GM12878 (cell line): ENCODE results near the gene TRIM17. TPM values are rescaled to one million over a fixed set of nuclear protein-coding genes. Genes with fewer than 3 reads are reported as not detected.

Experiments
- ATAC-seq: fragments of 200-7000 bp; cut with Tn5 transposase; 3 replicates; pipeline ENCODE4 v1.9.1; 2020; ENCODE audit warnings: mild to moderate bottlenecking, moderate library complexity
- BruUV-seq: library from RNA; stranded (reverse); fragments of 400-500 nt; replicated peaks from 2 replicates; lab custom pipeline; 2021; lab: Mats Ljungman, UMichigan
- CTCF ChIA-PET: fragments of 300-600 bp; sonication (Branson Sonifier 250); formaldehyde crosslinking; extraction: SDS; loops from one replicate; lab custom pipeline; 2021; ENCODE audit warnings: inconsistent platforms; lab: Yijun Ruan, JAX
- POLR2A ChIA-PET: fragments of 350-600 bp; formaldehyde crosslinking; extraction: SDS; loops from one replicate; lab custom pipeline; 2021; ENCODE audit warnings: inconsistent platforms; lab: Charles Lee
- RAD21 ChIA-PET: fragments of 300-600 bp; sonication (Branson Sonifier 250); formaldehyde crosslinking; loops from one replicate; lab custom pipeline; 2023; ENCODE audit warnings: antibody characterized with exemption; ENCODE audit not compliant: unreplicated experiment; lab: Charles Lee
- SMC1A ChIA-PET: fragments of 300-600 bp; sonication (Branson Sonifier 250); formaldehyde crosslinking; loops from one replicate; lab custom pipeline; 2023; ENCODE audit not compliant: unreplicated experiment, uncharacterized antibody; lab: Charles Lee
- DNase-seq: peaks from one replicate; pipeline ENCODE4 v3.0.0-alpha.2; 2011; ENCODE audit warnings: low read depth, low spot score
- FAIRE-seq: peaks from 3 replicates; lab custom pipeline; 2011; peaks lifted over from hg19 to GRCh38; lab: Jason Lieb, UNC
- H2AFZ ChIP-seq: 2 replicates; pipeline ENCODE4 v1.6.0; 2011; ENCODE audit warnings: low read depth, low read length, control low read depth; ENCODE audit not compliant: control insufficient read depth
- H3K27ac ChIP-seq: 2 replicates; pipeline ENCODE4 v1.5.1; 2011; ENCODE audit warnings: control low read depth; ENCODE audit not compliant: control insufficient read depth, insufficient read depth
- H3K27me3 ChIP-seq, 2 experiments: replicated peaks in 1 of 2; 2 replicates each; pipeline versions ENCODE4 v1.6.0 to v1.6.1; 2011; ENCODE audit warnings: low read length in 1 of 2; ENCODE audit not compliant: control insufficient read depth in 2 of 2, insufficient read depth in 2 of 2
- H3K36me3 ChIP-seq, 2 experiments: 2 replicates each; pipeline ENCODE4 v1.5.1; 2011; ENCODE audit warnings: low read length in 1 of 2; ENCODE audit not compliant: control insufficient read depth in 2 of 2, insufficient read depth in 2 of 2
- H3K4me1 ChIP-seq: 2 replicates; pipeline ENCODE4 v1.6.1; 2011; ENCODE audit warnings: mild to moderate bottlenecking, low read length, moderate library complexity, mixed read lengths; ENCODE audit not compliant: control insufficient read depth, insufficient read depth
- H3K4me2 ChIP-seq: 2 replicates; pipeline ENCODE4 v1.6.0; 2011; ENCODE audit warnings: control low read depth; ENCODE audit not compliant: control insufficient read depth, insufficient read depth
- H3K4me3 ChIP-seq: fragments of 200-600 bp; sonication (generic); 2 replicates; pipeline ENCODE4 v1.5.1; 2016
- H3K79me2 ChIP-seq: 2 replicates; pipeline ENCODE4 v1.6.0; 2011; ENCODE audit warnings: low read length; ENCODE audit not compliant: control insufficient read depth, insufficient read depth
- H3K9ac ChIP-seq: 2 replicates; pipeline ENCODE4 v1.8.0; 2011; ENCODE audit warnings: low read length, control low read depth, mixed read lengths; ENCODE audit not compliant: control insufficient read depth, insufficient read depth
- H3K9me3 ChIP-seq: replicated peaks from 3 replicates; pipeline ENCODE4 v1.5.1; 2011; ENCODE audit warnings: mild to moderate bottlenecking, low read length; ENCODE audit not compliant: control insufficient read depth, insufficient read depth
- H4K20me1 ChIP-seq: 2 replicates; pipeline ENCODE4 v1.6.0; 2011; ENCODE audit not compliant: control insufficient read depth, insufficient read depth
- MTA3 ChIP-seq: IDR thresholded peaks from 2 replicates; pipeline ENCODE4 v1.6.1; 2012; ENCODE audit warnings: low read length, inconsistent platforms, borderline replicate concordance
- PAX8 ChIP-seq: fragments of 450-650 bp; IDR thresholded peaks from 2 replicates; pipeline ENCODE4 v1.6.1; 2017; ENCODE audit warnings: mild to moderate bottlenecking, moderate library complexity
- WGBS: methylation state at CpG from one replicate; pipeline ENCODE4 v1.1.6; 2016; ENCODE audit warnings: low lambda C conversion rate; ENCODE audit not compliant: insufficient replicate concordance, insufficient coverage; ENCODE audit errors: missing lambda C conversion rate; 5-methylcytosine and 5-hydroxymethylcytosine counted together
- in situ Hi-C: fragments of 300-500 bp; cut with MboI; formaldehyde crosslinking; loops from 9 replicates; pipeline ENCODE4 v1.14.3; 2018; ENCODE audit warnings: mixed read lengths
- intact Hi-C: fragments of 100-400 bp; cut with micrococcal nuclease; formaldehyde crosslinking; loops from one replicate; pipeline ENCODE4 v1.14.2; 2022; ENCODE audit not compliant: unreplicated experiment
- polyA plus RNA-seq, 11 experiments: library from polyadenylated mRNA; depleted of rRNA in 4 of 11; unstranded in 6 of 11; stranded (reverse) in 5 of 11; fragments of >200 nt; fragmentation: Nextera tagmentation in 4 of 11; fragmentation: Illumina TruSeq in 1 of 11; extraction: Ambion mirVana in 4 of 11; extraction: Trizol in 1 of 11; gene quantifications; 1 replicate in 1 of 11; 2 replicates in 10 of 11; pipeline versions ENCODE4 v1.2.1 to v1.2.3, GENCODE V29; 2011 to 2016; ENCODE audit warnings: inconsistent platforms in 2 of 11, missing spikeins in 2 of 11, low read depth in 1 of 11
- total RNA-seq, 4 experiments: library from RNA; depleted of rRNA in 3 of 4; stranded (reverse); fragments of >200 nt in 3 of 4; fragmentation: Illumina TruSeq in 1 of 4; extraction: Trizol in 1 of 4; gene quantifications; 2 replicates each; pipeline versions ENCODE4 v1.2.1 to v1.2.3, GENCODE V29; 2013 to 2021
- TF ChIP-seq, protein P1 (sequence below): fragments of 450-650 bp; IDR thresholded peaks from 2 replicates; pipeline ENCODE4 v1.6.1; 2017; ENCODE audit warnings: mild to moderate bottlenecking, moderate library complexity

TRIM17 gene
- total and polyA plus RNA-seq, 10 of the 15 experiments (the other 5 are each of a cell fraction or from before 2014, with no cell fraction given), result 0.16 to 0.32 TPM; not detected in 8

DNA sequence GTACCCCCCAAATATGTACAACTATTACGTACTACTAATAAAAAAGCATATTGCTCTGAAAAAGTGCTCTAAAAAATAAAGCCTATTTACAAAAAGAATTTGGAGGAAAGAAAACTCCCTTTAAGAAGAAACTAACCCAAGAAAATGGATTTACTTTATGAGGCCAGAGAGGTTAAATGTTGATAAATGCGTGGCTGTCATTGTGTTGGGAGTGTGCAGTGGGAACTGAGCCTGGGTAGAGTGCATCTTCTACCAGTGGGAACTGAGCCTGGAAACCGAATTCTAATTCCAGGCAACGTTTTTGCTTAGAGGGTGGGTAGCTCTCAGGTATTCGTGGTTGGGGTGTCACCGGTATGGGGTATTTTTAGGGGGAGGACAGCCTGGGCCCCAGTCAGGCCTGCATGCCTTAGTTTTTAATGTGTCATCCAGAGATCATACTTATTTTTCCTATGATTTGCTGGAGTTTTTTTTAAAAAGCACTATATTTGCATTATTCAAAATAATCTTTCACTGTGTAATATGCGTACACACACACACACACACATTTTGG, 46.4 kb upstream of the TRIM17 start:
- no peaks in the 10 kb centered on the region for H3K36me3 ChIP-seq
- FAIRE-seq, result no peak
- no peak overlapping the region for H3K27ac ChIP-seq
- H3K4me1 ChIP-seq, result no peaks in the 10 kb centered on the region
- in situ Hi-C loops (no loop called here), intact Hi-C loops (no loop called here)
- 14% methylated on average over 7 of the region's 7 CpGs for WGBS
- H4K20me1 ChIP-seq, result no peaks in the 10 kb centered on the region
- TF ChIP-seq, protein P1, sequence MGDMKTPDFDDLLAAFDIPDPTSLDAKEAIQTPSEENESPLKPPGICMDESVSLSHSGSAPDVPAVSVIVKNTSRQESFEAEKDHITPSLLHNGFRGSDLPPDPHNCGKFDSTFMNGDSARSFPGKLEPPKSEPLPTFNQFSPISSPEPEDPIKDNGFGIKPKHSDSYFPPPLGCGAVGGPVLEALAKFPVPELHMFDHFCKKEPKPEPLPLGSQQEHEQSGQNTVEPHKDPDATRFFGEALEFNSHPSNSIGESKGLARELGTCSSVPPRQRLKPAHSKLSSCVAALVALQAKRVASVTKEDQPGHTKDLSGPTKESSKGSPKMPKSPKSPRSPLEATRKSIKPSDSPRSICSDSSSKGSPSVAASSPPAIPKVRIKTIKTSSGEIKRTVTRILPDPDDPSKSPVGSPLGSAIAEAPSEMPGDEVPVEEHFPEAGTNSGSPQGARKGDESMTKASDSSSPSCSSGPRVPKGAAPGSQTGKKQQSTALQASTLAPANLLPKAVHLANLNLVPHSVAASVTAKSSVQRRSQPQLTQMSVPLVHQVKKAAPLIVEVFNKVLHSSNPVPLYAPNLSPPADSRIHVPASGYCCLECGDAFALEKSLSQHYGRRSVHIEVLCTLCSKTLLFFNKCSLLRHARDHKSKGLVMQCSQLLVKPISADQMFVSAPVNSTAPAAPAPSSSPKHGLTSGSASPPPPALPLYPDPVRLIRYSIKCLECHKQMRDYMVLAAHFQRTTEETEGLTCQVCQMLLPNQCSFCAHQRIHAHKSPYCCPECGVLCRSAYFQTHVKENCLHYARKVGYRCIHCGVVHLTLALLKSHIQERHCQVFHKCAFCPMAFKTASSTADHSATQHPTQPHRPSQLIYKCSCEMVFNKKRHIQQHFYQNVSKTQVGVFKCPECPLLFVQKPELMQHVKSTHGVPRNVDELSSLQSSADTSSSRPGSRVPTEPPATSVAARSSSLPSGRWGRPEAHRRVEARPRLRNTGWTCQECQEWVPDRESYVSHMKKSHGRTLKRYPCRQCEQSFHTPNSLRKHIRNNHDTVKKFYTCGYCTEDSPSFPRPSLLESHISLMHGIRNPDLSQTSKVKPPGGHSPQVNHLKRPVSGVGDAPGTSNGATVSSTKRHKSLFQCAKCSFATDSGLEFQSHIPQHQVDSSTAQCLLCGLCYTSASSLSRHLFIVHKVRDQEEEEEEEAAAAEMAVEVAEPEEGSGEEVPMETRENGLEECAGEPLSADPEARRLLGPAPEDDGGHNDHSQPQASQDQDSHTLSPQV, result no peak
- TF ChIP-seq MTA3 (no peak), PAX8 (no peak)
- H3K9ac ChIP-seq, result peak overlapping the region; percentile 8
- no peaks in the 10 kb centered on the region for H3K9me3 ChIP-seq
- peaks cover 5% of the 10 kb centered on the region; the same call in 1 of the 2 replicates for H3K79me2 ChIP-seq
- ChIA-PET SMC1A (no interaction called here), CTCF (interaction anchor here (0.9 kb wide), 1 partner anchor 20 kb away, joined by 3 read pairs; no protein-coding TSS in a partner anchor), POLR2A (no interaction called here), RAD21 (no interaction called here)
- no peaks in the 10 kb centered on the region; a peak in 2 of 4 replicates for H3K27me3 ChIP-seq
- no TSS peak for BruUV-seq
- peak overlapping the region; percentile 40 for H2AFZ ChIP-seq
- peak overlapping the region; percentile 68; the same call in 1 of the 2 replicates for H3K4me3 ChIP-seq
- peak overlapping the region; percentile 86 for H3K4me2 ChIP-seq
- ATAC-seq, result no peak
- no peak for DNase-seq
